Astrocyte (in vitro differentiated cells and primary cell): ENCODE results near the gene BPIFA2.

Source experiments
- EZH2 ChIP-seq: IDR thresholded peaks from 2 replicates; pipeline ENCODE4 v1.6.1; 2012; ENCODE audit warnings: mild to moderate bottlenecking, low read length, inconsistent platforms; ENCODE audit not compliant: insufficient read depth
- TF ChIP-seq, protein P1 (sequence below): IDR thresholded peaks from 2 replicates; pipeline ENCODE4 v1.5.1; 2011; ENCODE audit warnings: low read depth, mild to moderate bottlenecking, inconsistent platforms, low read length, moderate library complexity; ENCODE audit not compliant: insufficient read depth

DNA sequence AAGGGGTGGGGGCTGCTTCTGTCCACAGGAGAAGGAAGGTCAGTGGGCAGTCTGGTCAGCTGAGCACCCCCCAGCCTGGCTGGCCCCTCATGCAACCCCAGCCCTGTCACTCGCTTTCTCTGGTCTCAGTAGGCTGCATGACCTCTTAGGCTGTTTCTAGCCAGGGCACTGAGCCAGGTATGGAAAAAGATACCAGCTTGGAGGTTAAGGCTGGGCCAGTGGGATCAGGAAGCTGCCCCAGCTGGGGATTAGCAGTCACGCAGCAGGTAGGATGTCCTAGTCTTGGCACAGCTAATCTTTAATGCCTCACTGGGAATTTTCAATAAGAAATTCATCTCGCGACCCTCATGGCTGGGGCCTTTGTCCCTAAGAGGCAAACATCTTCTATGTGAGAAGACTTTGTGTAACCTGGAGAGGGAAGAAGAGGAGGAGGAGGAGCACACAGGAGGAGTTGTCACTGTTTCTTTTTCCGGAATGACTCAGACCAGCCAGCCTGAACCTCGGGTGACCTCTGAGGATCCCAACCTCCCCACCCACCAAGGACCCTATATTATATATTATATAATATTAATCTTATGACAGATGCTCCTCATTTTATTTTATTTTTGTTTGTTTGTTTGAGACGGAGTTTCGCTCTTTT, 2.4 kb upstream of the BPIFA2 start:
- TF ChIP-seq, protein P1, sequence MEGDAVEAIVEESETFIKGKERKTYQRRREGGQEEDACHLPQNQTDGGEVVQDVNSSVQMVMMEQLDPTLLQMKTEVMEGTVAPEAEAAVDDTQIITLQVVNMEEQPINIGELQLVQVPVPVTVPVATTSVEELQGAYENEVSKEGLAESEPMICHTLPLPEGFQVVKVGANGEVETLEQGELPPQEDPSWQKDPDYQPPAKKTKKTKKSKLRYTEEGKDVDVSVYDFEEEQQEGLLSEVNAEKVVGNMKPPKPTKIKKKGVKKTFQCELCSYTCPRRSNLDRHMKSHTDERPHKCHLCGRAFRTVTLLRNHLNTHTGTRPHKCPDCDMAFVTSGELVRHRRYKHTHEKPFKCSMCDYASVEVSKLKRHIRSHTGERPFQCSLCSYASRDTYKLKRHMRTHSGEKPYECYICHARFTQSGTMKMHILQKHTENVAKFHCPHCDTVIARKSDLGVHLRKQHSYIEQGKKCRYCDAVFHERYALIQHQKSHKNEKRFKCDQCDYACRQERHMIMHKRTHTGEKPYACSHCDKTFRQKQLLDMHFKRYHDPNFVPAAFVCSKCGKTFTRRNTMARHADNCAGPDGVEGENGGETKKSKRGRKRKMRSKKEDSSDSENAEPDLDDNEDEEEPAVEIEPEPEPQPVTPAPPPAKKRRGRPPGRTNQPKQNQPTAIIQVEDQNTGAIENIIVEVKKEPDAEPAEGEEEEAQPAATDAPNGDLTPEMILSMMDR: no peak
- TF ChIP-seq EZH2: no peak
